ENCODE measurements around the gene MALSU1. TPM values are rescaled to one million over a fixed set of nuclear protein-coding genes. Genes with fewer than 3 reads are reported as not detected.

The MALSU1 gene
- total and polyA plus RNA-seq, 4 donors = 30.3 to 84.6 (median 40.5) TPM

DNA sequence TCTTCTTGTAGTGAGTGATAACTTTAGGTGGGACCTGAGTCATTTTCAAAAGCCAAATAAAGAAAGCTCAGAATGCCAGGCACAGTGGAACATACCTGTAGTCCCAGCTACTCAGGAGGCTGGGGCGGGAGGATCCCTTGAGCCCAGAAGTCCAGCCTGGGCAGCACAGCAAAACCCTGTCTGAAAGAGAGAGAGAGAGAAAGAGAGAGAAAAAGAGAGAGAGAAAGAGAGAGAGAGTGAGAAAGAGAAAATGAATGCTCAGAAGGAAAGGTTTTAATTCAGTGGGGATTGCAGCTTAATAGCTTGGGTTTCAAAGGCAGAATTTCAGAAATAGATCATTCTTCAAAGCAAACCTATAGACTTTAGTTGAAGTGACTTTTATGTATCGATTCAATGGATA lies 26.9 kb upstream of the MALSU1 start:
- peaks cover 0 to 3% (median 2%) of the 10 kb centered on the region in 4 donors for H3K4me1 ChIP-seq (ENCODE audit: control insufficient read depth in 4 of 4, insufficient read depth in 4 of 4, low read length in 3 of 4)
- no peak overlapping the region for H3K27ac ChIP-seq (ENCODE audit: low read depth in 1 of 2, low read length in 2 of 2)
- H3K4me3 ChIP-seq (ENCODE audit: low read depth in 1 of 3, low read length in 3 of 3) = no peak overlapping the region
- H3K27me3 ChIP-seq (ENCODE audit: control insufficient read depth in 4 of 4, insufficient read depth in 4 of 4, low read length in 3 of 4) = no peaks in the 10 kb centered on the region
- H3K9me3 ChIP-seq (ENCODE audit: control insufficient read depth in 4 of 4, low read length in 3 of 4) = no peaks in the 10 kb centered on the region
- TF ChIP-seq, protein P1, sequence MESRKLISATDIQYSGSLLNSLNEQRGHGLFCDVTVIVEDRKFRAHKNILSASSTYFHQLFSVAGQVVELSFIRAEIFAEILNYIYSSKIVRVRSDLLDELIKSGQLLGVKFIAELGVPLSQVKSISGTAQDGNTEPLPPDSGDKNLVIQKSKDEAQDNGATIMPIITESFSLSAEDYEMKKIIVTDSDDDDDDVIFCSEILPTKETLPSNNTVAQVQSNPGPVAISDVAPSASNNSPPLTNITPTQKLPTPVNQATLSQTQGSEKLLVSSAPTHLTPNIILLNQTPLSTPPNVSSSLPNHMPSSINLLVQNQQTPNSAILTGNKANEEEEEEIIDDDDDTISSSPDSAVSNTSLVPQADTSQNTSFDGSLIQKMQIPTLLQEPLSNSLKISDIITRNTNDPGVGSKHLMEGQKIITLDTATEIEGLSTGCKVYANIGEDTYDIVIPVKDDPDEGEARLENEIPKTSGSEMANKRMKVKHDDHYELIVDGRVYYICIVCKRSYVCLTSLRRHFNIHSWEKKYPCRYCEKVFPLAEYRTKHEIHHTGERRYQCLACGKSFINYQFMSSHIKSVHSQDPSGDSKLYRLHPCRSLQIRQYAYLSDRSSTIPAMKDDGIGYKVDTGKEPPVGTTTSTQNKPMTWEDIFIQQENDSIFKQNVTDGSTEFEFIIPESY (IDR thresholded peaks at IDR 0.05) = no peak
- TF ChIP-seq, protein P2, sequence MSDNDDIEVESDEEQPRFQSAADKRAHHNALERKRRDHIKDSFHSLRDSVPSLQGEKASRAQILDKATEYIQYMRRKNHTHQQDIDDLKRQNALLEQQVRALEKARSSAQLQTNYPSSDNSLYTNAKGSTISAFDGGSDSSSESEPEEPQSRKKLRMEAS (IDR thresholded peaks at IDR 0.05) = no peak
- TF ChIP-seq FOXA2 (IDR thresholded peaks at IDR 0.05) (no peak), HNF4G (IDR thresholded peaks at IDR 0.05) (no peak), YY1 (IDR thresholded peaks at IDR 0.05) (no peak), TAF1 (conservative IDR thresholded peaks at IDR 0.05) (no peak), GABPA (IDR thresholded peaks at IDR 0.05 in 1 of 2, conservative IDR thresholded peaks at IDR 0.05 in 1 of 2) (no peak)
- H3K36me3 ChIP-seq (ENCODE audit: control insufficient read depth in 4 of 4, insufficient read depth in 3 of 4, low read depth in 1 of 4, low read length in 3 of 4) = no peaks in the 10 kb centered on the region
- WGBS = 96% methylated on average over 2 of the region's 2 CpGs
- no peak overlapping the region for H3K9ac ChIP-seq (ENCODE audit: low read depth in 1 of 2, low read length in 2 of 2)
- no peak for DNase-seq (ENCODE audit: low spot score)

DNA sequence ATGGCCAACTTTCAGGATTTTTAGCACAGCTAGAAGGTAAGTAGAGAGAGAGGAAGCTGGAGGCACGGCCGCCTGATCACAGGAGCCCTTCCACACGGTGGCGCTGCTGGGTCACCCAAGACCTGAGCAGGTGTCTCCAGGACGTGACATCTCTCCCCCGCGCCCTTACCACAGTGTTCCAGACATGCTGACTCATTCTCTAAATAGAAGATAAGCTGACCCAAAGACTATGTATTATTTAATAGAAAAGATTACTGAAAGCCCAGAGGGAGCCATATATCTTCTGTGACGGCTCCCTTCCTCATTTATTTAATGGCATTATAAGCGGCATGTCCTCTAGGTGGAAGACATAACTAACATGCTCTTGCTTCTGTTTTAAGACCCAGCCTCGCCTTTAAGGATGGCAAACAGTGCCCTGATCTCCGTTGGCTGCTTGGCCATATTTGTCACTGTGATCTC lies 26.0 kb upstream of the MALSU1 start:
- no peak for TF ChIP-seq FOXA1 (IDR thresholded peaks at IDR 0.05)
- peak in 1 of 2 donors; percentile 10 for TF ChIP-seq GABPA (IDR thresholded peaks at IDR 0.05 in 1 of 2, conservative IDR thresholded peaks at IDR 0.05 in 1 of 2)
- no peak for TF ChIP-seq SP1 (IDR thresholded peaks at IDR 0.05)
- TF ChIP-seq TAF1 (conservative IDR thresholded peaks at IDR 0.05) = no peak
- TF ChIP-seq, protein P2 (IDR thresholded peaks at IDR 0.05) = no peak
- TF ChIP-seq HNF4G (IDR thresholded peaks at IDR 0.05) = no peak
- no peak for TF ChIP-seq EGR1 (IDR thresholded peaks at IDR 0.05; ENCODE audit: low read depth in 2 of 2)
- TF ChIP-seq RAD21 (IDR thresholded peaks at IDR 0.05) = peak; percentile 86 to 93
- TF ChIP-seq, protein P3, sequence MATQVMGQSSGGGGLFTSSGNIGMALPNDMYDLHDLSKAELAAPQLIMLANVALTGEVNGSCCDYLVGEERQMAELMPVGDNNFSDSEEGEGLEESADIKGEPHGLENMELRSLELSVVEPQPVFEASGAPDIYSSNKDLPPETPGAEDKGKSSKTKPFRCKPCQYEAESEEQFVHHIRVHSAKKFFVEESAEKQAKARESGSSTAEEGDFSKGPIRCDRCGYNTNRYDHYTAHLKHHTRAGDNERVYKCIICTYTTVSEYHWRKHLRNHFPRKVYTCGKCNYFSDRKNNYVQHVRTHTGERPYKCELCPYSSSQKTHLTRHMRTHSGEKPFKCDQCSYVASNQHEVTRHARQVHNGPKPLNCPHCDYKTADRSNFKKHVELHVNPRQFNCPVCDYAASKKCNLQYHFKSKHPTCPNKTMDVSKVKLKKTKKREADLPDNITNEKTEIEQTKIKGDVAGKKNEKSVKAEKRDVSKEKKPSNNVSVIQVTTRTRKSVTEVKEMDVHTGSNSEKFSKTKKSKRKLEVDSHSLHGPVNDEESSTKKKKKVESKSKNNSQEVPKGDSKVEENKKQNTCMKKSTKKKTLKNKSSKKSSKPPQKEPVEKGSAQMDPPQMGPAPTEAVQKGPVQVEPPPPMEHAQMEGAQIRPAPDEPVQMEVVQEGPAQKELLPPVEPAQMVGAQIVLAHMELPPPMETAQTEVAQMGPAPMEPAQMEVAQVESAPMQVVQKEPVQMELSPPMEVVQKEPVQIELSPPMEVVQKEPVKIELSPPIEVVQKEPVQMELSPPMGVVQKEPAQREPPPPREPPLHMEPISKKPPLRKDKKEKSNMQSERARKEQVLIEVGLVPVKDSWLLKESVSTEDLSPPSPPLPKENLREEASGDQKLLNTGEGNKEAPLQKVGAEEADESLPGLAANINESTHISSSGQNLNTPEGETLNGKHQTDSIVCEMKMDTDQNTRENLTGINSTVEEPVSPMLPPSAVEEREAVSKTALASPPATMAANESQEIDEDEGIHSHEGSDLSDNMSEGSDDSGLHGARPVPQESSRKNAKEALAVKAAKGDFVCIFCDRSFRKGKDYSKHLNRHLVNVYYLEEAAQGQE (IDR thresholded peaks at IDR 0.05) = no peak
- no peak for TF ChIP-seq HNF4A (conservative IDR thresholded peaks at IDR 0.05)
- no peak for TF ChIP-seq FOXA2 (IDR thresholded peaks at IDR 0.05)
- peak; percentile 19 for TF ChIP-seq YY1 (IDR thresholded peaks at IDR 0.05)
- TF ChIP-seq, protein P4, sequence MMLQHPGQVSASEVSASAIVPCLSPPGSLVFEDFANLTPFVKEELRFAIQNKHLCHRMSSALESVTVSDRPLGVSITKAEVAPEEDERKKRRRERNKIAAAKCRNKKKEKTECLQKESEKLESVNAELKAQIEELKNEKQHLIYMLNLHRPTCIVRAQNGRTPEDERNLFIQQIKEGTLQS (IDR thresholded peaks at IDR 0.05) = no peak
- TF ChIP-seq JUND (IDR thresholded peaks at IDR 0.05) = peak; percentile 70 to 72
- no peak for TF ChIP-seq NR2F2 (IDR thresholded peaks at IDR 0.05)
- TF ChIP-seq, protein P1 (IDR thresholded peaks at IDR 0.05) = no peak
- TF ChIP-seq RXRA (IDR thresholded peaks at IDR 0.05) = no peak
- TF ChIP-seq, protein P5, sequence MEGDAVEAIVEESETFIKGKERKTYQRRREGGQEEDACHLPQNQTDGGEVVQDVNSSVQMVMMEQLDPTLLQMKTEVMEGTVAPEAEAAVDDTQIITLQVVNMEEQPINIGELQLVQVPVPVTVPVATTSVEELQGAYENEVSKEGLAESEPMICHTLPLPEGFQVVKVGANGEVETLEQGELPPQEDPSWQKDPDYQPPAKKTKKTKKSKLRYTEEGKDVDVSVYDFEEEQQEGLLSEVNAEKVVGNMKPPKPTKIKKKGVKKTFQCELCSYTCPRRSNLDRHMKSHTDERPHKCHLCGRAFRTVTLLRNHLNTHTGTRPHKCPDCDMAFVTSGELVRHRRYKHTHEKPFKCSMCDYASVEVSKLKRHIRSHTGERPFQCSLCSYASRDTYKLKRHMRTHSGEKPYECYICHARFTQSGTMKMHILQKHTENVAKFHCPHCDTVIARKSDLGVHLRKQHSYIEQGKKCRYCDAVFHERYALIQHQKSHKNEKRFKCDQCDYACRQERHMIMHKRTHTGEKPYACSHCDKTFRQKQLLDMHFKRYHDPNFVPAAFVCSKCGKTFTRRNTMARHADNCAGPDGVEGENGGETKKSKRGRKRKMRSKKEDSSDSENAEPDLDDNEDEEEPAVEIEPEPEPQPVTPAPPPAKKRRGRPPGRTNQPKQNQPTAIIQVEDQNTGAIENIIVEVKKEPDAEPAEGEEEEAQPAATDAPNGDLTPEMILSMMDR (IDR thresholded peaks at IDR 0.05; ENCODE audit: low read depth, low read length, missing input control) = peak; percentile 82
- WGBS = 10% methylated on average over 11 of the region's 11 CpGs
- DNase-seq (ENCODE audit: low spot score) = peak; percentile 92
- Histone ChIP-seq H3K36me3 (ENCODE audit: control insufficient read depth in 4 of 4, insufficient read depth in 3 of 4, low read depth in 1 of 4, low read length in 3 of 4) (no peaks in the 10 kb centered on the region), H3K27ac (ENCODE audit: low read depth in 1 of 2, low read length in 2 of 2) (no peak overlapping the region), H3K4me3 (ENCODE audit: low read depth in 1 of 3, low read length in 3 of 3) (peak overlapping the region in 1 of 3 donors; percentile 3), H3K27me3 (ENCODE audit: control insufficient read depth in 4 of 4, insufficient read depth in 4 of 4, low read length in 3 of 4) (no peaks in the 10 kb centered on the region), H3K9ac (ENCODE audit: low read depth in 1 of 2, low read length in 2 of 2) (no peak overlapping the region), H3K9me3 (ENCODE audit: control insufficient read depth in 4 of 4, low read length in 3 of 4) (no peaks in the 10 kb centered on the region), H3K4me1 (ENCODE audit: control insufficient read depth in 4 of 4, insufficient read depth in 4 of 4, low read length in 3 of 4) (peaks cover 0 to 3% (median 2%) of the 10 kb centered on the region in 4 donors)

Measured in liver (tissue), 9 donors.